A549 (cell line): ENCODE data around the gene CSMD2. TPM values are rescaled to one million over a fixed set of nuclear protein-coding genes. Genes with fewer than 3 reads are reported as not detected.

Source experiments
- ATAC-seq, 2 experiments: fragments of 200-7000 bp in 1 of 2; fragments of >200 bp in 1 of 2; cut with Nextera tagmentation in 1 of 2; cut with Tn5 transposase in 1 of 2; 3 replicates each; pipeline versions ENCODE4 v1.8.0 to v1.9.1; 2018 to 2020; ENCODE audit warnings: mild to moderate bottlenecking in 1 of 2, moderate library complexity in 1 of 2
- CTCF ChIA-PET: fragments of 300-600 bp; sonication (Branson Sonifier 250); formaldehyde crosslinking; extraction: SDS; loops from one replicate; lab custom pipeline; 2021; ENCODE audit warnings: antibody characterized with exemption, inconsistent platforms; lab: Yijun Ruan, JAX
- POLR2A ChIA-PET: fragments of 350-600 bp; formaldehyde crosslinking; extraction: SDS; loops from one replicate; lab custom pipeline; 2021; ENCODE audit warnings: antibody characterized with exemption, inconsistent platforms; lab: Yijun Ruan, JAX
- DNase-seq, 2 experiments: peaks; one replicate each; pipeline versions ENCODE4 v3.0.0 to v3.0.0-alpha.2; 2011 to 2016; ENCODE audit warnings: low read depth in 1 of 2, low spot score in 1 of 2
- FAIRE-seq: peaks from 2 replicates; lab custom pipeline; 2011; peaks lifted over from hg19 to GRCh38; lab: Jason Lieb, UNC
- H3K27ac ChIP-seq, 2 experiments: fragments of >200 bp; sonication (Bioruptor Twin); formaldehyde crosslinking; 3 replicates each; pipeline ENCODE4 v1.5.1; 2016 to 2017
- H3K4me1 ChIP-seq: fragments of >200 bp; sonication (Bioruptor Twin); formaldehyde crosslinking; 3 replicates; pipeline ENCODE4 v1.6.1; 2016
- H3K4me2 ChIP-seq: fragments of >200 bp; sonication (Bioruptor Twin); formaldehyde crosslinking; 3 replicates; pipeline ENCODE4 v1.6.1; 2016
- H3K4me3 ChIP-seq: fragments of >200 bp; sonication (Bioruptor Twin); formaldehyde crosslinking; 3 replicates; pipeline ENCODE4 v1.5.1; 2016
- H3K9me3 ChIP-seq: fragments of >200 bp; sonication (Bioruptor Twin); formaldehyde crosslinking; 3 replicates; pipeline ENCODE4 v1.6.1; 2016
- CHD2 ChIP-seq: fragments of 150-350 bp; IDR thresholded peaks from 2 replicates; pipeline ENCODE4 v1.6.1; 2014; ENCODE audit warnings: low read length; ENCODE audit not compliant: partially characterized antibody
- CHD4 ChIP-seq: fragments of 200-600 bp; sonication (generic); IDR thresholded peaks from 2 replicates; pipeline ENCODE4 v1.6.1; 2016; ENCODE audit warnings: antibody characterized with exemption, mild to moderate bottlenecking, borderline replicate concordance
- ESRRA ChIP-seq: fragments of 150-350 bp; IDR thresholded peaks from 2 replicates; pipeline ENCODE4 v1.6.1; 2014; ENCODE audit warnings: mild to moderate bottlenecking, low read length, borderline replicate concordance
- FOSB ChIP-seq: fragments of 250-450 bp; sonication (Bioruptor Pico); IDR thresholded peaks from 2 replicates; pipeline ENCODE4 v1.5.0; 2020; ENCODE audit warnings: mild to moderate bottlenecking, moderate library complexity
- FOSL2 ChIP-seq, 2 experiments: fragments of 450-650 bp in 1 of 2; fragments of >200 bp in 1 of 2; sonication (Bioruptor Twin) in 1 of 2; formaldehyde crosslinking; IDR thresholded peaks; 2 replicates each; pipeline versions ENCODE4 v1.5.0 to v1.6.1; 2016 to 2020; ENCODE audit warnings: mild to moderate bottlenecking in 1 of 2, moderate library complexity in 1 of 2
- GATA3 ChIP-seq: IDR thresholded peaks from 2 replicates; pipeline ENCODE4 v1.6.1; 2012; ENCODE audit warnings: borderline replicate concordance
- HDAC2 ChIP-seq: fragments of 200-600 bp; sonication (generic); IDR thresholded peaks from 2 replicates; pipeline ENCODE4 v1.6.1; 2016
- JUNB ChIP-seq: fragments of >200 bp; sonication (Bioruptor Twin); formaldehyde crosslinking; IDR thresholded peaks from 2 replicates; pipeline ENCODE4 v1.6.1; 2016
- KDM1A ChIP-seq: fragments of 200-600 bp; sonication (generic); IDR thresholded peaks from 2 replicates; pipeline ENCODE4 v1.6.1; 2016; ENCODE audit warnings: low read depth, mild to moderate bottlenecking
- KDM5A ChIP-seq: fragments of 200-600 bp; sonication (generic); IDR thresholded peaks from 2 replicates; pipeline ENCODE4 v1.6.1; 2016; ENCODE audit warnings: antibody characterized with exemption, mild to moderate bottlenecking
- MAFK ChIP-seq: fragments of 450-650 bp; IDR thresholded peaks from 2 replicates; pipeline ENCODE4 v1.6.1; 2014; ENCODE audit not compliant: partially characterized antibody
- MAZ ChIP-seq: fragments of 150-350 bp; IDR thresholded peaks from 2 replicates; pipeline ENCODE4 v1.6.1; 2014; ENCODE audit warnings: antibody characterized with exemption, low read depth, low read length, borderline replicate concordance
- MYC ChIP-seq: IDR thresholded peaks from 2 replicates; pipeline ENCODE4 v1.6.1; 2012; ENCODE audit warnings: mild to moderate bottlenecking, inconsistent platforms, low read length, improper control_type of control experiment, borderline replicate concordance
- POLR2A ChIP-seq: IDR thresholded peaks from 2 replicates; pipeline ENCODE4 v1.6.1; 2012; ENCODE audit warnings: mild to moderate bottlenecking, low read length
- POLR2AphosphoS2 ChIP-seq: conservative IDR thresholded peaks from 2 replicates; pipeline ENCODE4 v1.6.1; 2012; ENCODE audit warnings: low read length, improper control_type of control experiment, inconsistent platforms
- RAD21 ChIP-seq, 2 experiments: fragments of >200 bp in 1 of 2; sonication (Bioruptor Twin) in 1 of 2; formaldehyde crosslinking in 1 of 2; IDR thresholded peaks in 1 of 2; conservative IDR thresholded peaks in 1 of 2; 2 replicates in 1 of 2; 3 replicates in 1 of 2; pipeline ENCODE4 v1.6.1; 2012 to 2018; ENCODE audit warnings: inconsistent platforms in 1 of 2
- RFX5 ChIP-seq: fragments of 450-650 bp; IDR thresholded peaks from 2 replicates; pipeline ENCODE4 v1.7.1; 2014; ENCODE audit warnings: antibody characterized with exemption, mild to moderate bottlenecking, moderate library complexity
- ZC3H11A ChIP-seq: fragments of 450-650 bp; IDR thresholded peaks from 2 replicates; pipeline ENCODE4 v1.6.1; 2014; ENCODE audit warnings: antibody characterized with exemption, mild to moderate bottlenecking
- ZFP36 ChIP-seq: fragments of 450-650 bp; IDR thresholded peaks from 2 replicates; pipeline ENCODE4 v1.6.1; 2014; ENCODE audit warnings: borderline replicate concordance; ENCODE audit not compliant: partially characterized antibody
- ZNF302 ChIP-seq: fragments of 250-450 bp; sonication (Bioruptor Pico); IDR thresholded peaks from 2 replicates; pipeline ENCODE4 v1.9.0; 2021; ENCODE audit warnings: inconsistent platforms, mild to moderate bottlenecking, moderate library complexity
- ZSCAN20 ChIP-seq: fragments of 250-450 bp; sonication (Bioruptor Pico); IDR thresholded peaks from 2 replicates; pipeline ENCODE4 v1.8.0; 2022; ENCODE audit warnings: mild to moderate bottlenecking, moderate library complexity
- WGBS: methylation state at CpG from one replicate; pipeline ENCODE4 v1.1.6; 2017; ENCODE audit errors: missing lambda C conversion rate; 5-methylcytosine and 5-hydroxymethylcytosine counted together
- polyA plus RNA-seq, 4 experiments: library from polyadenylated mRNA; depleted of rRNA in 3 of 4; stranded (reverse); fragments of >200 nt; fragmentation: RNase III in 1 of 4; extraction: RNeasy Plus Mini Kit Qiagen cat#74134 plus additional on column Dnase treatment in 1 of 4; gene quantifications; 2 replicates in 3 of 4; 3 replicates in 1 of 4; pipeline ENCODE4 v1.2.3, GENCODE V29; 2011 to 2017
- TF ChIP-seq, protein P1 (sequence below): fragments of 250-450 bp; sonication (Bioruptor Pico); IDR thresholded peaks from 2 replicates; pipeline ENCODE4 v1.5.0; 2021; ENCODE audit warnings: mild to moderate bottlenecking, moderate library complexity, borderline replicate concordance
- TF ChIP-seq, protein P2 (sequence below): IDR thresholded peaks from 2 replicates; pipeline ENCODE4 v1.6.1; 2012
- TF ChIP-seq, protein P3 (sequence below): fragments of >200 bp; sonication (Bioruptor Twin); formaldehyde crosslinking; IDR thresholded peaks from 2 replicates; pipeline ENCODE4 v1.6.1; 2016

Gene CSMD2
- polyA plus RNA-seq, 2 of the 4 experiments (the other 2 are of a cell fraction): not detected

DNA sequence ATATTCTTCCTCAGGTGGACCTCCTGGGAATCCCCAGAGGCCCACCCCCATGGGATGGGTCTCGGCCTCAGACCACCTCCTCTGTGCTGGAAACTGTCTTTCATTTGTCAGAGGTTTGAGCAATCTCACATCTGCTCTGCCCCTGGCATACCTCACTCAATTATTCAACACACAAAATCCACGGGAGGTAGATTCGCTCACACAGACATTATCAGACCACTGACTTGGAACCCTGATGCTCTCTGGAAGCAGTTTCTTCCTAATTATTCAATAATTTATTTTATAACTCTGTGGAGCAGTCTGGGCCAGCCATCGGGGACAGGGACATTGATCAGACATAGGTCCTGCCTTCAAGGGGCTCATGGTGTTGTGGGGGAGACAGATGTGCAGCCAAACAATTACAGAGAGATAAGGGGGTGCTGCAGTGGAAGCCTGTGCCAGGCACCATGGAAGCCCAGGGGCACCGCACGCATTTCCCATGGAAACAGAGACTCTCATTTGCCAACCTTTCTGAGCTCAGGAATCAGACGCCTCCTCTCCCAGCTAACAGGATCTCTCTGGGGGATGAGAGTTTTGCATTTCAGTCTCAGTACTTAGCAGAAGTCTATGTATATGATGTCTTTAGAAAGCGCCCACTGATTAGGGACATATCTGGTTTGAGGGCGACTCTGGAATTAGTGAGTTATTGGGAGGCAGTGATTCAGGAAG is 204.7 kb downstream of the CSMD2 start:
- ChIA-PET CTCF (interaction anchor here (0.8 kb wide), 1 partner anchor 16 kb away, joined by 3 read pairs; no protein-coding TSS in a partner anchor), POLR2A (no interaction called here)
- H3K4me3 ChIP-seq: no peak overlapping the region
- 35% methylated on average over 9 of the region's 9 CpGs for WGBS
- FAIRE-seq (no peak), ATAC-seq (no peak), DNase-seq (no peak)
- TF ChIP-seq CHD2 (no peak), RFX5 (no peak), KDM1A (no peak), GATA3 (no peak), CHD4 (no peak), MAZ (no peak), FOSL2 (IDR thresholded peaks at IDR 0.05) (no peak), FOSL2 (CRISPR knock-in tag; IDR thresholded peaks at IDR 0.05) (no peak), ZNF302 (CRISPR knock-in tag) (no peak)
- H3K4me2 ChIP-seq: no peak overlapping the region
- no peaks in the 10 kb centered on the region for H3K4me1 ChIP-seq
- H3K9me3 ChIP-seq: no peaks in the 10 kb centered on the region
- H3K27ac ChIP-seq: no peak overlapping the region

- no peaks in the 10 kb centered on the region for H3K4me1 ChIP-seq
- H3K27ac ChIP-seq: no peak overlapping the region
- ChIA-PET CTCF (no interaction called here), POLR2A (no interaction called here)
- ATAC-seq: no peak
- no peak overlapping the region for H3K4me2 ChIP-seq
- 15% methylated on average over 5 of the region's 6 CpGs for WGBS
- DNase-seq: no peak
- no peaks in the 10 kb centered on the region for H3K9me3 ChIP-seq
- H3K4me3 ChIP-seq: no peak overlapping the region
- no peak for TF ChIP-seq ZSCAN20 (CRISPR knock-in tag)
- TF ChIP-seq, protein P1, sequence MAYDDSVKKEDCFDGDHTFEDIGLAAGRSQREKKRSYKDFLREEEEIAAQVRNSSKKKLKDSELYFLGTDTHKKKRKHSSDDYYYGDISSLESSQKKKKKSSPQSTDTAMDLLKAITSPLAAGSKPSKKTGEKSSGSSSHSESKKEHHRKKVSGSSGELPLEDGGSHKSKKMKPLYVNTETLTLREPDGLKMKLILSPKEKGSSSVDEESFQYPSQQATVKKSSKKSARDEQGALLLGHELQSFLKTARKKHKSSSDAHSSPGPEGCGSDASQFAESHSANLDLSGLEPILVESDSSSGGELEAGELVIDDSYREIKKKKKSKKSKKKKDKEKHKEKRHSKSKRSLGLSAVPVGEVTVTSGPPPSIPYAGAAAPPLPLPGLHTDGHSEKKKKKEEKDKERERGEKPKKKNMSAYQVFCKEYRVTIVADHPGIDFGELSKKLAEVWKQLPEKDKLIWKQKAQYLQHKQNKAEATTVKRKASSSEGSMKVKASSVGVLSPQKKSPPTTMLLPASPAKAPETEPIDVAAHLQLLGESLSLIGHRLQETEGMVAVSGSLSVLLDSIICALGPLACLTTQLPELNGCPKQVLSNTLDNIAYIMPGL: no peak
- no peak for TF ChIP-seq ZC3H11A
- TF ChIP-seq MYC: no peak
- no peak for TF ChIP-seq MAFK
- no peak for TF ChIP-seq KDM5A
- TF ChIP-seq HDAC2: no peak
- no peak for TF ChIP-seq RAD21 (conservative IDR thresholded peaks at IDR 0.05 in 1 of 2, IDR thresholded peaks at IDR 0.05 in 1 of 2)
- TF ChIP-seq POLR2A: no peak
- TF ChIP-seq, protein P2, sequence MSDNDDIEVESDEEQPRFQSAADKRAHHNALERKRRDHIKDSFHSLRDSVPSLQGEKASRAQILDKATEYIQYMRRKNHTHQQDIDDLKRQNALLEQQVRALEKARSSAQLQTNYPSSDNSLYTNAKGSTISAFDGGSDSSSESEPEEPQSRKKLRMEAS: no peak
- TF ChIP-seq, protein P3, sequence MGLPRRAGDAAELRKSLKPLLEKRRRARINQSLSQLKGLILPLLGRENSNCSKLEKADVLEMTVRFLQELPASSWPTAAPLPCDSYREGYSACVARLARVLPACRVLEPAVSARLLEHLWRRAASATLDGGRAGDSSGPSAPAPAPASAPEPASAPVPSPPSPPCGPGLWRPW: no peak
- no peak for FAIRE-seq
Observed at GRCh38 chr1:33957854-33958253, 207.2 kb downstream of the CSMD2 start.

DNA sequence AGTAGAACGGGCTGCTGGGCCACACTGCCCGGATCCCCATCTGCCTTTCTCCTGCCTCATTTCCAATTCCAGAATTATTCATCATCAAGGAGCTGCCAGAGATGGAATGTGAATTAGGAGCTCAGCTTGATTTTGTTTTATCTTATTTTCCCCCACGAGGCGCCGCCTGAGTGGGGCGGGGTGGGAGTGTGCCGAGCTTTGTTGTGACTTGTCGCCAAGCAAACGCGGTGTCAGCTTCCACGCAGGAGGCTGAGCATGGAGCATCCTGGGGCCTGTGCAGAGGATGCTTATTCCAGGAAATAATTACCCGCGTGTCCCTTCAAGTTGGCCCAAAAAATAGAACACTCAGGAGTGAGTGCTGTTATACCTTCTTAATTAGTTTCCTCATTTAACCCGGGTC is 209.9 kb downstream of the CSMD2 start:
- H3K27ac ChIP-seq: no peak overlapping the region
- H3K4me2 ChIP-seq: no peak overlapping the region
- ChIA-PET POLR2A (no interaction called here), CTCF (no interaction called here)
- no peak for TF ChIP-seq JUNB
- no peak for TF ChIP-seq POLR2AphosphoS2
- no peak for TF ChIP-seq ESRRA
- no peak for TF ChIP-seq HDAC2
- TF ChIP-seq RFX5: no peak
- TF ChIP-seq ZFP36: no peak
- TF ChIP-seq MYC: no peak
- no peak for TF ChIP-seq FOSB
- no peaks in the 10 kb centered on the region for H3K9me3 ChIP-seq
- FAIRE-seq (no peak), DNase-seq (no peak), ATAC-seq (no peak)
- no peak overlapping the region for H3K4me3 ChIP-seq
- 47% methylated on average over 14 of the region's 14 CpGs for WGBS
- no peaks in the 10 kb centered on the region for H3K4me1 ChIP-seq
